Activated B cell treated with CpG ODN at 0.5 μM for 24 hours (primary cell): ENCODE data around the gene SLC13A2. TPM values are rescaled to one million over a fixed set of nuclear protein-coding genes. Genes with fewer than 3 reads are reported as not detected.
"Not testable (repeated sequence)": the region's sequence is repeated elsewhere in the genome, so short reads cannot be mapped to it uniquely, and the experiment has no call there.

Source experiments
- ATAC-seq: fragments of 200-7000 bp; cut with Tn5 transposase; one replicate; pipeline ENCODE4 v1.10.0; 2021; ENCODE audit warnings: low read depth, mild to moderate bottlenecking, moderate library complexity
- CTCF ChIA-PET: fragments of 350-600 bp; sonication (Branson Sonifier 250); formaldehyde crosslinking; loops from one replicate; lab custom pipeline; 2021; ENCODE audit warnings: antibody characterized with exemption; lab: Charles Lee
- POLR2A ChIA-PET: fragments of 350-600 bp; sonication (Branson Sonifier 250); formaldehyde crosslinking; loops from one replicate; lab custom pipeline; 2021; ENCODE audit warnings: antibody characterized with exemption; lab: Charles Lee
- DNase-seq: peaks from one replicate; pipeline ENCODE4 v3.0.0; 2022
- H3K27ac Mint-ChIP-seq: one replicate; pipeline ENCODE4 v1.8.0; 2020; ENCODE audit warnings: mixed read lengths
- H3K27me3 Mint-ChIP-seq: one replicate; pipeline ENCODE4 v1.8.0; 2021; ENCODE audit warnings: mixed read lengths
- H3K36me3 Mint-ChIP-seq: one replicate; pipeline ENCODE4 v1.8.0; 2021; ENCODE audit warnings: low read depth, mixed read lengths
- H3K4me1 Mint-ChIP-seq: one replicate; pipeline ENCODE4 v1.8.0; 2021; ENCODE audit warnings: mixed read lengths
- H3K4me3 Mint-ChIP-seq: one replicate; pipeline ENCODE4 v1.8.0; 2020; ENCODE audit warnings: mild to moderate bottlenecking, mixed read lengths
- H3K9me3 Mint-ChIP-seq: one replicate; pipeline ENCODE4 v1.8.0; 2020; ENCODE audit warnings: mixed read lengths
- CTCF ChIP-seq: fragments of 200-600 bp; IDR thresholded peaks from one replicate; pipeline ENCODE4 v1.8.0; 2022; ENCODE audit warnings: antibody characterized with exemption, mild to moderate bottlenecking
- intact Hi-C: fragments of 100-400 bp; cut with micrococcal nuclease; formaldehyde crosslinking; loops from one replicate; pipeline ENCODE4 v1.15.1; 2024
- total RNA-seq: library from RNA; stranded (reverse); gene quantifications from 2 replicates; pipeline ENCODE4 v1.2.3, GENCODE V29; 2022

SLC13A2 gene
- total RNA-seq, 1 donor from 2014 or later = not detected

DNA sequence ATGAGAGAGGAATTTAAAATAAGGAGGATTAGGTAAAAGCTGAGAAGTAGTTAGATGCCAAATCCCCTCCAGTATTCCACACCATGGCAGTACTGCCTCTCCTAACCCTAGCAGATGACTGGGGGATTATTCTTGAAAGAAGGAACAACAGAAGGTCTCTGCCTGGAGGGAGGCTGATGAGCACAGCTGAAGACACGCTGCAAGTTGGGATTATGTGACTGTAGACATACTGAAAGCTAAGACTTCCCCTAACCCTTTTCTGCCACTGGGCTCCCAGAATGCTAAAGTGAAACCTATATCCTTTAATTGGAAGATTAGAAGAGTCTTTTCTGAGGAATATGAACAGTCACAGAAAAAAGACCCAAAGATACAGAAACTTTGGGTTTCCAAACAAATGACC, 39.7 kb upstream of the SLC13A2 start:
- DNase-seq (no peak), ATAC-seq (no peak)
- POLR2A ChIA-PET = no interaction called here
- H3K4me1 Mint-ChIP-seq = no peaks in the 10 kb centered on the region
- H3K4me3 Mint-ChIP-seq = no peak overlapping the region
- H3K9me3 Mint-ChIP-seq = no peaks in the 10 kb centered on the region
- intact Hi-C loops = no loop called here
- H3K36me3 Mint-ChIP-seq = no peaks in the 10 kb centered on the region
- no peak for TF ChIP-seq CTCF
- CTCF ChIA-PET = no interaction called here
- no peak overlapping the region for H3K27ac Mint-ChIP-seq
- H3K27me3 Mint-ChIP-seq = peaks cover 17% of the 10 kb centered on the region

- CTCF ChIA-PET, ATAC-seq, POLR2A ChIA-PET, H3K4me1 Mint-ChIP-seq, H3K27ac Mint-ChIP-seq, DNase-seq, H3K36me3 Mint-ChIP-seq, H3K4me3 Mint-ChIP-seq, intact Hi-C loops, H3K9me3 Mint-ChIP-seq: not testable (repeated sequence)
- H3K27me3 Mint-ChIP-seq = peaks cover 16% of the 10 kb centered on the region
Measured at GRCh38 chr17:28434326-28434725, 39.1 kb upstream of the SLC13A2 start.

GRCh38 chr17:28443901-28444638, 29.4 kb upstream of the SLC13A2 start:
- H3K36me3 Mint-ChIP-seq = no peaks in the 10 kb centered on the region
- H3K27me3 Mint-ChIP-seq = peaks cover 20% of the 10 kb centered on the region
- ATAC-seq (no peak), DNase-seq (no peak)
- no peak overlapping the region for H3K4me3 Mint-ChIP-seq
- intact Hi-C loops = no loop called here
- H3K4me1 Mint-ChIP-seq = no peaks in the 10 kb centered on the region
- no peak overlapping the region for H3K27ac Mint-ChIP-seq
- H3K9me3 Mint-ChIP-seq = no peaks in the 10 kb centered on the region
- ChIA-PET POLR2A (no interaction called here), CTCF (no interaction called here)
- no peak for TF ChIP-seq CTCF

GRCh38 chr17:28446716-28447395, 26.6 kb upstream of the SLC13A2 start:
- no peaks in the 10 kb centered on the region for H3K4me1 Mint-ChIP-seq
- H3K27me3 Mint-ChIP-seq = peaks cover 25% of the 10 kb centered on the region
- ChIA-PET POLR2A (interaction anchor here (0.5 kb wide), 1 partner anchor 204 kb away, joined by 3 read pairs; no protein-coding TSS in a partner anchor), CTCF (no interaction called here)
- DNase-seq = no peak
- H3K36me3 Mint-ChIP-seq = no peaks in the 10 kb centered on the region
- no peak overlapping the region for H3K4me3 Mint-ChIP-seq
- TF ChIP-seq CTCF = no peak
- ATAC-seq = no peak
- H3K9me3 Mint-ChIP-seq = no peaks in the 10 kb centered on the region
- H3K27ac Mint-ChIP-seq = no peak overlapping the region
- intact Hi-C loops = no loop called here

DNA sequence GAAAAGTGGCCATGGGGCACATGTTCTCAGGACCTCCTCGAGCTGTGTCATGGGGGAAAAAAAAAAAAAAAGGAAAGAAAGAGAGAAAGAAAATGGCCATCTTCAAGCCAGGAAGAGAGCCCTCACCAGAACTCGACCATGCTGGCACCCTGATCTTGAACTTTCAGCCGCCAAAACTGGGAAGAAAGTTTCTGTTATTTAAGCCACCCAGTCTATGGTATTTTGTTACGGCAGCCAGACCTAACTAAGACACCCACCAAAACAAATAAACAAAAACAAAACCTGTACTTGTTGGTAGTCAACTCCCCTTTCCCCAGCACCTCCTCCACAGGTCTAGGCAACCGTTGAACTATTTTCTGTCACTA, 26.1 kb upstream of the SLC13A2 start:
- ChIA-PET POLR2A (interaction anchor here (0.5 to 0.7 kb wide), 2 partner anchors 205 to 328 kb away, joined by 3 to 4 read pairs; no protein-coding TSS in a partner anchor), CTCF (no interaction called here)
- Mint-ChIP-seq H3K36me3 (no peaks in the 10 kb centered on the region), H3K4me3 (no peak overlapping the region), H3K27me3 (peaks cover 21% of the 10 kb centered on the region), H3K9me3 (no peaks in the 10 kb centered on the region), H3K27ac (no peak overlapping the region), H3K4me1 (no peaks in the 10 kb centered on the region)
- no peak for ATAC-seq
- intact Hi-C loops = no loop called here
- TF ChIP-seq CTCF = no peak
- no peak for DNase-seq
